Measurements from ENCODE around the gene RCAN1. TPM values are rescaled to one million over a fixed set of nuclear protein-coding genes. Genes with fewer than 3 reads are reported as not detected.

The RCAN1 gene
- total RNA-seq, 4 donors from 2014 or later = 8.7 to 27.5 (median 22.8) TPM

GRCh38 chr21:34621434-34622350, 6.8 kb upstream of the RCAN1 start:
- H3K27ac ChIP-seq = no peak overlapping the region
- 90% methylated on average over 4 of the region's 4 CpGs for WGBS
- no peak overlapping the region for H3K4me3 ChIP-seq
- H3K27me3 ChIP-seq = no peaks in the 10 kb centered on the region
- no peaks in the 10 kb centered on the region for H3K9me3 ChIP-seq
- TF ChIP-seq POLR2AphosphoS5 (IDR thresholded peaks at IDR 0.05) = no peak
- no peak for TF ChIP-seq CTCF (IDR thresholded peaks at IDR 0.05)
- TF ChIP-seq POLR2A (IDR thresholded peaks at IDR 0.05) = no peak
- TF ChIP-seq EP300 (IDR thresholded peaks at IDR 0.05) = no peak
- H3K36me3 ChIP-seq = no peaks in the 10 kb centered on the region
- peak in 1 of 2 donors; percentile 6 for DNase-seq (ENCODE audit: low spot score in 2 of 2)
- H3K4me1 ChIP-seq = no peaks in the 10 kb centered on the region

GRCh38 chr21:34619841-34620665, 5.1 kb upstream of the RCAN1 start:
- Histone ChIP-seq H3K36me3 (no peaks in the 10 kb centered on the region), H3K27me3 (no peaks in the 10 kb centered on the region), H3K4me3 (no peak overlapping the region), H3K9me3 (no peaks in the 10 kb centered on the region), H3K27ac (no peak overlapping the region), H3K4me1 (peaks cover 7% of the 10 kb centered on the region)
- TF ChIP-seq EP300 (IDR thresholded peaks at IDR 0.05) = no peak
- no peak for TF ChIP-seq POLR2A (IDR thresholded peaks at IDR 0.05)
- no peak for TF ChIP-seq CTCF (IDR thresholded peaks at IDR 0.05)
- TF ChIP-seq POLR2AphosphoS5 (IDR thresholded peaks at IDR 0.05) = no peak
- DNase-seq (ENCODE audit: low spot score in 2 of 2) = peak in 1 of 2 donors; percentile 20
- WGBS = 78% methylated on average over 8 of the region's 8 CpGs

GRCh38 chr21:34618941-34619340, 4.0 kb upstream of the RCAN1 start:
- H3K36me3 ChIP-seq = no peaks in the 10 kb centered on the region
- TF ChIP-seq EP300 (IDR thresholded peaks at IDR 0.05) = no peak
- no peak for TF ChIP-seq POLR2A (IDR thresholded peaks at IDR 0.05)
- no peak for TF ChIP-seq POLR2AphosphoS5 (IDR thresholded peaks at IDR 0.05)
- TF ChIP-seq CTCF (IDR thresholded peaks at IDR 0.05) = no peak
- WGBS = 89% methylated on average over 1 of the region's 1 CpG
- H3K27me3 ChIP-seq = no peaks in the 10 kb centered on the region
- H3K4me1 ChIP-seq = peaks cover 11% of the 10 kb centered on the region
- H3K27ac ChIP-seq = no peak overlapping the region
- H3K9me3 ChIP-seq = no peaks in the 10 kb centered on the region
- DNase-seq (ENCODE audit: low spot score in 2 of 2) = no peak
- H3K4me3 ChIP-seq = no peak overlapping the region

- DNase-seq (ENCODE audit: low spot score in 2 of 2) = peak in 1 of 2 donors; percentile 41
- no peaks in the 10 kb centered on the region for H3K9me3 ChIP-seq
- H3K4me3 ChIP-seq = no peak overlapping the region
- TF ChIP-seq CTCF (IDR thresholded peaks at IDR 0.05) (no peak), POLR2A (IDR thresholded peaks at IDR 0.05) (peak in 1 of 2 donors; percentile 36), POLR2AphosphoS5 (IDR thresholded peaks at IDR 0.05) (no peak)
- no peaks in the 10 kb centered on the region for H3K27me3 ChIP-seq
- 81% methylated on average over 8 of the region's 8 CpGs for WGBS
- peaks cover 22% of the 10 kb centered on the region for H3K4me1 ChIP-seq
- H3K27ac ChIP-seq = no peak overlapping the region
- H3K36me3 ChIP-seq = no peaks in the 10 kb centered on the region
Measured at GRCh38 chr21:34617753-34618339, 2.9 kb upstream of the RCAN1 start.

Measured in suprapubic skin (tissue), 4 donors.